Measurements from ENCODE around the gene SLC5A10.
A peak's percentile ranks its signal among the peaks of the same experiment; 100 is the strongest.
"Not testable (repeated sequence)": the region's sequence is repeated elsewhere in the genome, so short reads cannot be mapped to it uniquely, and the experiment has no call there.

Gene SLC5A10

DNA sequence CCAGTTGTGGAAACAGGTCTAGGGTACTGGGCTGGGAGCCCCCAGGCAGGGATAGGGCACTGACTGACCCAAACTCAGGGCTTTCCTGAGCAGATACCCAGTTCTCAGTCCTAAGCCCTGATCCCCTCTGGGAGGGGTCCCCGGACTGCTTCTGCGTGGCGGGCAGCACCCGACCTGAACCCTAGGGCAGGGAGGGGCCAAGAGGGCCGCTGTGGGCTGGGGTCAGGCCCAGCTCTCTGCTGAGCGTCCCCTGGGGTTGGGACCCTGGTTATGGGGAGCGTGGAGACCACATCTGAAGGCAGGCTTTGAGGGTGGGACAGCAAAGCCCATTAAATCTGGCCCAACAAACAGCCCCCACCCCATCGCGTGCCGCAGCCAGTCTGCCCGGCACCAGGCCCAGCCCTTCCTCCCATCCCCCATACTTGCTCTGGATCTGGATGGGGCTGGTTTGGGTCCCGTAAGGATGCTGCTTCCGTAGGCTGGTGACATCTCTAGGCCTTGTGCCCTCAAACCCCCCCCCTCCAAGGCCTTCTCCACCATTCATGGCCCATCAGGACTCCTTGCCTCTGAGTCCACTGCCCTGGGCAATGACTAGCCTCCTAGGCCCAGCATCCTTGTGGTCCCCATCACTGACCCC, 53.3 kb downstream of the SLC5A10 start:
- no peak for DNase-seq

DNA sequence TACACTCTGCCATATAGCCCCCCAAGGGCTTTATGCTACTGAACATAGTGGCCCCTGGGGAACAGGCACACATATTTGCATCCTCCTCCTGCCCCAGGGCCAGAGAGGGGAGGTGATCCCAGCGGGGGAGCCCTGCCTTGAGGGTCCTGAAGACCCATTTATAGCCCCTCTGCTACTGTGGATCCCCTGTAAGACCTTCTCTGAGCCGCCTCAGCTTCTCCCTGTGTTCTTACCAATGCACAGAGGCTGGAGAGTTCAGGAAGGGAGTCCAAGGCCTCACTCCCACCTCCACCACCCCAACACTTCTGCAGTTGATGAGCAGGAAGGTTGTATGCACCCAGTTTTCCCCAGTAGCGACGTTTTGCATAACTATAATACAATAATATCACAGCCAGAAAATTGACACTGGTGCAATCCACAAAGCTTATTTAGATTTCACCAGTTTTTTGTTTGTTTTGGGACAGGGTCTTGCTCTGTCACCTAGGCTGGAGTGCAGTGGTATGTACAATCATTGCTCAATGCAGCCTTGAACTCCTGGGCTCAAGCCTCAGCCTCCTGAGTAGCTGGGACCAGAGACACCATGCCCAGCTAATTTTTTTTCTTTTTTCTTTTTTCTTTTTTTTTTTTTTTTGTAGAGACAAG, 53.9 kb downstream of the SLC5A10 start:
- no peak for DNase-seq

DNA sequence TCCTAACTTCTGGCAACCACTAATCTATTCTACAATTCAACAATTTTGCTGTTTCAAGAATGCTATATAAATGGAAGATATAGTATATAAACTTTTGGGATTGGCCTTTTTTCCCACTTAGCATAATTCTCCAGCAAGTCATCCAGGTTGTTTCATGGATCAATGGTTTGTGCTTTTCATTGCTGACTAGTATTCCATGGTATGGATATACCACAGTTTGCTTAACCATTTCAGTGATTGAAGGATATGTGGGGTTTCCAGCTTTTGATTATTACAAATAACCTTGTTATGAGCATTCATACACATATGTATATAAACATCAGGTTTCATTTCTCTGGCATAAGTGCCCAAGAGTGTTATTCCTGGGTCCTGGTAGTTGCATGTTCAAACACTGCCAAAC, 54.7 kb downstream of the SLC5A10 start:
- no peak for DNase-seq

DNA sequence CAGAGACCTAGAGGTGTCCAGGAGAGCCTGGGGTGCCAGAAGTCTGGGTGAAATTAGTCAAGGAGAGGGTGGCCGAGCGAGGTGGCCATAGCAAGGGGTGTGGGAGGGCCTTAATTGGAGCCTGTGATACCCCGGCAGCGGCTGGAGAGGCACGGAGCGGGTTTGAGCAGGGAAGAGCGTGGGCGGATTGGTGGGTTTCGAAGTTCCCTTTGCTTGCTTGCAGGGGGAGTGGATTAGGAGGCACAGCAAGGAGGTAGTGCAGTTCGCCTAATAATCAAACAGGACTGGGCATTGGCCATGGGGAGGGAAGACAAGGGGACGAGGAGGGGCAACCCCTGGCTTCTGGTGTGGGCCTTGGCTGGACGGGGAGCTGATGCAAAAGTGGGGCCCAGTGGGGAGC, 58.0 kb downstream of the SLC5A10 start:
- DNase-seq, result no peak

DNA sequence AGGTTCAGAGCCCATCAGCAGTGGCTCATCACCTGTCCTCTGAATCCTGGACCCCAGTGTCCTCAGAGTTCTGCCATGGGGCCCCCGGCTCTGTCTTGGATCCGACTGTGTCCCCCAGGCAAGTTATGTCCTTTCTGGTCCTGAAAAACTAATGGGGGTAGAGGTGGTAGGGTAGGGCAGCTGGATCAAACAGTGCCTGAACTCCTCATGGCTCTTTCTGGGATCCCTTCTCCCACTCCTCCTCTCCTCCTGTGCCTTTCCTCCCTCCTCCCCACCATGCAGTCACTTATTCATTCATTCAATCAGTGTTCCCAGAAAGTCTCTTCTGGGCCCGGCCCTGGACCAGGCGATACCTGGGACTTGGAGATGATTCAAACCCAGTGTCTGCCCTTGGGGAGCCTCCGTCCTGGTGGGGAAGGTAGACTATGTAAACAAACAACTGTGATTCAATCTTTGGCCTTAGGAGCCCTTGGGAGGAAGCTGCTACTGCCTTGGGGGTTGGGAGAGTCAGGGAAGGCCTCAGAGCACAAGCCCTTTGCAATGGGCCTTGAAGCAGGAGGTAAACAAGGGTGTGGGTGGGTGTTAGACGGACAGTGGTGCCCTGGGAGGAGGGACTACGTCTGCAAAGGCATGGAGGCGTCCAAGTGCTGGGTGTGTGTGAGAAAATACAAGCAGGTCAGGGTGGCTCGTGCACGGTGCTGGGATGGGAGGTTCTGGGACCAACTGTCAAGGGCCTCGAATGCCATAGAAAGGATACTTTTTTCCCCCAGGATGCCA, 59.0 kb downstream of the SLC5A10 start:
- no peak for DNase-seq

DNA sequence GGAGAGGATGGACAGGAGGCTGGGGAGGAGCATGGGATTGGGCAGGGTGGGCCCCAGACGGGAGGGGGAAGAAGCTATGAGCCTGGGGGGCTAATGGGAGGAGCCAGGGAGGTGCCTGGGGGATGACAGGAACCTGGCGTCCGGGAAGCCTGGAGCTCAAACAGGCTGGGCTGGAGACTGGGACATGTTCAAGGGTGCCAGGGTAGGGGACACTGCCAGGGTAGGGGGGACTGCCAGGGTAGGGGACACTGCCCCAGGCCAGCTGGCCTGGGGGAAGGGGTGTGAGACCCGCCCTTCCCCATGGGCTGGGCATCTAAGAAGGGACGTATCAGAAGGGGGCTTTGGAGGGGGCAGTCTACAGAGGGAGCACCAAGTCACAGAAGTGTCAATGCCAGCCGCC, 59.6 kb downstream of the SLC5A10 start:
- no peak for DNase-seq

DNA sequence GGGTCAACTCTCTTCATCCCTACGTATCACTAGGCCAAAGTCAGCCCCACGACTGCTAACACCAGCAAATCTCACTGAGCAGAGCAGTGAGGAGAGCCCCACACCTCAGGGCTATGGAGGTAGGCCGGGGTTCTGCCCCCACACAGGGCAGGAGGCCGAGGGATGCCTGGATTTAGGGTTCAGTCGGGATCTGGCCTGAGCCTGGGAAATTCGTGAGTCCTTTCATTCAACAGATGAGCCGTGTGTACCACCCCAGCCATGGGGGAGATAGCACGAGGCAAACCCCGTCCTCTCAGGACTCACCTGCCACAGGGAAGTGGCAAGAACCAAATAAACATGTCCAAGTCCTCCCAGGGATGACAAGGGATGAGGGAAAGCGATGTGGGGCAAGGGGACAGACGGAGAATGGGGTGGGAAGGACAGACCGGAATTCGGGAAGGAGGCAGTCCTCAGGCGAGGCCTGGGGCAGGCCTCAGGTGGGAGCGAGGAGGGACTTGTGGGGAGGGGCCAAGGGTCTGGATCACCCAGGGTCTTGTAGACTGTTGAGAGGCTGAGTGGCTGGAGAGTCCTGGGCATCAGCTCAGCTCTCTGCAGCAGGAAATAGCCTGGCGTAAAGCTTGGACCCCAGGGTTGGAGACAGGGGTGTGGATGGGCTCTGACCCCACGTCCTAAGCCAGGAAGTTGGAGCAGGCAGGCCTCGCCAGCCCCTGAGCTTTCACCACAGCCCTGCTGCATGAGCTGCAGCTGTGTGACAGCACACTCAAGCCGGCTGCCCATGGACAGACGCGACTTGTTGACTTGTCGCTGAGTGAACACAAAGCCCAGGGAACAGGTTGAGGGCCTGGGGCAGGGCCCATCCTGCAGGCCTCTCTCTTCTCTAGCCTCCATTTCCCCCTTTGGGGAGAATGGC, 60.5 kb downstream of the SLC5A10 start:
- no peak for DNase-seq

DNA sequence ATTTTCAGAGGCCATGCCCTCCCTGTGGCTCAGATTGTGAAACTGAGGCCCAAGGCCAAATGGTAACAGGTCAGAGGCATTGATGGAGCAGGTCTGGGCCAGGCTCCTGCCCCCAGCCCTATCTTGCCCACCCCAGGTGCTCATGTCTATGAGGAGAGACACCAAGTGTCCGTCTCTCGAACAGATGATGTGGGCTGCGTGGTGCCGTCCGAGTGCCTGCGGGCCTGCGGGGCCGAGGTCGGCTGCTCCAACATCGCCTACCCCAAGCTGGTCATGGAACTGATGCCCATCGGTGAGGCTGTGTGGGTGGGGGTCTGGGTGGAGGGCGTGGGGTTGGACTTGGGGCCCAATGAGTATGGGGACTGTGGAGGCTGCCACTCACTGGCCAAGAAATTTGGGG, 61.3 kb downstream of the SLC5A10 start:
- DNase-seq, result no peak

DNA sequence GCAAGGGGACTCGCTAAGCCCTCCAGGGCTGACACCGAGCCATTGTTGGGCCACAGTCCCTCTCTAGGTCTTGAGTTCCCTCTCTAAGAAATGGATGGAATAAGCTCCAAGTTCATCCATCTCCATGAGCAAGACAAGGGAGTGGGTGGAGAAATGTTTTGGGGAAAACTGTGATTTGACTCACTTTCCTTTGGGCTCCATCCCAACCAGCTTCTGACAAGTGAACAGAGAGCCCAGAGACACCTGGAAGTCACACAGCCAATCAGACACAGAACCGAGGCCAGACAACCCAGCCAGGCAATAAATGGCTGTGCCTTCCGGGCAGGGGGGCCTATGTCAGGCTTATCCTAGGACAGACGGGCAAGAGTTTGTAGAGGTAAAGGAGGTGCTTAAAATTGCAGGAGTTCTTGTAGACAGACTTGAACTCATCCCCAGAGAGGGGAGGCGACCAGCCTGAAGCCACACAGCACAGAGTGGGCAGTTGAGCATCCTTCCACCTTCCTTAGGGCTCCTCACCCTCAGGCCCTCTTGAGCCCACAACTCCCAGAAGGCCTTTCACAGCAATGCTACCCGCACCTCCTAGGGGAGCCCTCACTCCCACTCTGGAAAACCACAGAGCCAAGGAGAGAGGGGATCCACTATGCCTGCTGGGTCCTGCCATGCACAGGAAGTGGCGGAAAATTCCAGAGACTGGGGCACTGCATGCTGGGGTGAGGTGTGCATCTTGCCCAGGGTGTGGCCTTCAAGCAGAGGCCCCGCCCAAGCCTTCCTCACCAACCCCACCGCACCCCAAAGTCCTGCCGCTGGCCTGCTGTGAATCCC, 62.1 kb downstream of the SLC5A10 start:
- DNase-seq, result no peak

DNA sequence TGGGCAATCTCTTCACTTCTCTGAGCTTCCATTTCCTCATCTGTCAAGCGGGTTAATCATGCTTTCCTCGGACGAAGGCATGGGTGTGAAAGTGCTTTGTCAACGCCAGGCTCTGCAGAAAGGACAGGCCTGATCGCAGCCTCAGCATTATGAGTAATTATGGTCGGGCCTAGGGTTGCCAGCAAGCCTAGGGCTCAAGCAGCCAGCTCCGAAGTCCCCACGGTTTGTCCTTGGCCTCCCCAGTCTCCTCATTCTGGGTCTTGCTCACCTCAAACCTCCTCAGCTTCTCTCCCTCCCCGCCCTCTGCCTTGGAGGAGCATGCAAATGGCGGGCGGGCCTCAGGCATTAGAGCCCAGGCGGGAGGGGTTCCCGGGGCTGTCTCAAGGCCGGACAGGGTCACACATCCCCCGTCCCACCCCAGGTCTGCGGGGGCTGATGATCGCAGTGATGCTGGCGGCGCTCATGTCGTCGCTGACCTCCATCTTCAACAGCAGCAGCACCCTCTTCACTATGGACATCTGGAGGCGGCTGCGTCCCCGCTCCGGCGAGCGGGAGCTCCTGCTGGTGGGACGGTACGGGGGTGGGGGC, 62.8 kb downstream of the SLC5A10 start:
- no peak for DNase-seq

DNA sequence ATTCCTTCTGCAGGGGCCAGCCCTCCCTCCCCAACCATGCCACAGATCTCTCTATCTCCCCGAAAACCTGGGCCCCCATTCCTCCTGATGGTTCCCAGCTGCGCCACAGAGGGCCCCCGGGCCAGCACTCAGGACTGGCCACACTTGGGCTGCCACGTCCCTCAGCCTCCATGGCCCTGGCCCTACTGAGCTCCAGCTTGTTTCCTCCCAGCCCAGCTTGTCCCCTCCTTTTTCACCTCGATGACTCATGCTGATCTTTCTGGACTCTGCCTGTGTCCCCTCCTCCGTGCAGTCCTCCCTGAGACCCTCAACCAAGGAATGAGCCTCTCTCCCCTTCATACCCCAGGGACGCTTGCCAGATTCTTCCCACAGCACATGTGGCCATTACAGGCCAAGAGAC, 63.5 kb downstream of the SLC5A10 start:
- no peak for DNase-seq

DNA sequence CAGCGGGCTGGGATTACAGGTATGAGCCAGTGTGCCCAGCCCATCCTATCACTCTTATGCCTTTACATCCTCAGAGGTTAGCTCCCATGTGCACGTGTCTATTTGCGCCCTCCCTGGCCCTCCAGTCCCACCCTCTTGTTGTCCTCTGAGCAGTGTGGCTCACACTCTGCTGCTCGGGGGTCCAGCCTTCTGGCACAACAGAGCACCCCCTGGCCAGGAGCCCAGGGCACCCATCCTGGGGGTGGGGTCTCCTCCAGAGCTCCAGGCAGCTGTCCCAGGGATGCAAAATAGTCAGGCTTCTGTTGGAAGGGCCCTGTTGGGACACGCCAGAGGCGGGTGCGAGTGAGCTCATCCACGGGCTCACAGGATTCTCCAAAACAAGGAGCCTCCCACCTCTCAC, 64.3 kb downstream of the SLC5A10 start:
- no peak for DNase-seq

DNA sequence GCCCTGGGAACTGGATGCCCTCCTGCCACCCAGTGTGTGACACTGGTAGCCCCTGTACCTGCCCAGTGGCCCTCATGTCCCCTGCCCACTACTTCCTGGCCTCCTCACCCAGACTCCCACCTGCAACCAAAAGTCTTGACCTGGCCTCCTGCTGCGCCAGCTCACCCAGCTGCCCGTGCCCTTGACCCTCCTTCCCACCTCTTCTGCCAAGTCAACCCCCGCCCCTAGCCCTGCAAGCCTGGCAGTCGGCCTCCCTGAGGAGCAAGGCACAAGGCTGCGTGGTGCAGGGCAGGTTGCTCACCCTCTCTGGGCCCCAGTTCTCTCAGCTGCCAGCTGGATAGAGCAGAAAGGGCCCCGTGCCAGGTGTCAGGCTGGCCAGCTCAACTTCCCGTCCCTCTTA, 64.9 kb downstream of the SLC5A10 start:
- no peak for DNase-seq

DNA sequence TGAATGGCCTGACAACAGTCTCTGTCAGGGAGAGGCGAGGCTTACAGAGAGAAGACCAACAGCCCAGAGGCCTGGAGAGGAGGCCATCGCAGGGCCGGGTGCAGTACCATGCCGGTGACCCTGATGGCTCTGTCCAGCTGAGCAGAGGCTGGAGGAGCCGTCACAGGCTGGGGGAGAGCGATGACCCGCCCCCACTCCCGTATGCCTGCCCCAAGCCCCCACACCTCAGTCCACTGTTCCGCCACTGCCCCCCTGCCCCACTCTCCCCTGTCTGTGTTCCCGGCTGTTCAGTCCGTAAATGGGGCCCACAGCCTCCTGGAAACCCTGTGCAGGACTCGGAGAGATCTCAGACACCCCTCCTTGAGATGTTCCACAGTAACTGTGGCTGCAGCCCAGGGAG, 65.4 kb downstream of the SLC5A10 start:
- no peak for DNase-seq

DNA sequence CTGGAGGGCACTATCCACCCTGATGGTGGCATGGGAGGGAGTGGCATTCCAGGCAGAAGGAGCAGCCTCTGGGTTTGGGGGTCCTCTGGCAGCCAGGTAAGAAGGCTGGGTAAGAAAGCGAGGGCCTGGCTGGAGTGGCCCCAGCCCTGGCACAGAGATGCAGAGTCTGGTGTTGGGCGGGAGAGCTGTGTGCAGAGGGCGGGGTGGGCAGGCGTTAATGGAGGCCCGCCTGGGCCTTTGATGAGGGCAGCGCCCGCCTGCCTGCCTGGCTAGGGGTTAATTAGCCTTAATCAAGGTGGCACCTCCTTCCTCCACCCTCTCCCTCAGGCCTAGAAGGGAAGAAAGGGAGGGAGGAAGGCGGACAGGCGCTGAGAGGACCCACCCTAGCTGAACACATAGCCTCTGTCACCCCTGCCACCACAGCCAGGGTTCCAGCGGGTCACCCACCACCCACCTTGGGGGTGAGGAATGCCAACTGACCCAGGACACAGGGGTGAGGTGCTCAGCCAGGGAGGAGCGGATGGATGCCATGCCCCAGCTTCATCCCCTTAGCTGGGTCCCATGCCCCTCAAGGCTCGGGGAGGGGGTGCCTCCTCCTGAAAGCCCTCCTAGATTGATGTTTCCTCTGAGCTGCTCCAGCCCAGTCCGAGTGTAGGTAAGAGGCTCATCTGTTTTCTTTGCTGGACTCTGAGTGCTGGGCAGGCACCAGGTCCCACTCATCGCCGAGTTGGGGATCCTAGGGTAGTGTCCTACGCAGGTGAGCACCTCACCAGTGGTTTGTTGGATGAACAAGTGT, 66.0 kb downstream of the SLC5A10 start:
- no peak for DNase-seq

DNA sequence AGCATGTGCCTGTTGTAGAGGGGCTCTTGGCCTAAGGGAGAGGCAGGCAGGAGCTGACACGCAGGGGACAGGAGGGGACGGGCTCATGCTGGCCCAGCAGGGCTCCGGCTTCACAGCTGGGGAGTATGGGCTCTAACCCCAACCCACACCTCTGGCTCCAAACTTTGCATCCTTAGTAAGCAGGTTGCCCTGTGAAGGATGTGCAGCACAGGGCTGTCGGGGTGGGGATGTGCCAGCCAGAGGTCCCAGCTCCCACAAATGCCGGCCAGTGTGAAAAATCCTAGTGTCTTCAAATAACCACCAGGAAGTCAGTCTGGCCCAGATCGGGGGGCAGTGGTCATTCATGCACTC, 66.6 kb downstream of the SLC5A10 start:
- no peak for DNase-seq

DNA sequence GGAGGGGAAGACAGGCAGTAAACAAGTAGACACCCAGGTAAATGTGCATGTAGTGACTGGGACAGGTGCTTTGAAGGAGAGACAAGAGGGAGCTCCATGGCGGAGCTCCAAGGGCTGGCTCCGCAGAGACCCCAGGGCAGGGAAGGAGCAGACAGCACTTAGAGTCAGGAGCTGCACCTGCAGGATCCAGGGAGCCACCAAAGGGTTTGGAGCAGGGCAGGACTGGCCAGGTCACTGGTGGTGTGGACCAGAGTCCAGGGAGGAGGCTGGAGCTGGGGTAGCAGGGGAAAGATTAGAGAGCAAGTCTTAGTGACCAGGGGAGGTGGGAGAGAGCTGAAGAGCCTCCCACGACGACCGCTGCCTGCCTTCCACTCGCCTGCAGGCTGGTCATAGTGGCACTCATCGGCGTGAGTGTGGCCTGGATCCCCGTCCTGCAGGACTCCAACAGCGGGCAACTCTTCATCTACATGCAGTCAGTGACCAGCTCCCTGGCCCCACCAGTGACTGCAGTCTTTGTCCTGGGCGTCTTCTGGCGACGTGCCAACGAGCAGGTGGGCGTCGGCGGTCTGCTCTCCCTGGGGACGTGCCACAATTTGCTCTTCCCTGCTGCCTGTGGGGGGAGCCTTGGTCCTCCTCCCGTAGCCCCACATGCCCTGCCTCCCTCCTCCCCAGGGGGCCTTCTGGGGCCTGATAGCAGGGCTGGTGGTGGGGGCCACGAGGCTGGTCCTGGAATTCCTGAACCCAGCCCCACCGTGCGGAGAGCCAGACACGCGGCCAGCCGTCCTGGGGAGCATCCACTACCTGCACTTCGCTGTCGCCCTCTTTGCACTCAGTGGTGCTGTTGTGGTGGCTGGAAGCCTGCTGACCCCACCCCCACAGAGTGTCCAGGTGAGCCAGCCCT, 67.3 kb downstream of the SLC5A10 start:
- DNase-seq, result peak; percentile 4

DNA sequence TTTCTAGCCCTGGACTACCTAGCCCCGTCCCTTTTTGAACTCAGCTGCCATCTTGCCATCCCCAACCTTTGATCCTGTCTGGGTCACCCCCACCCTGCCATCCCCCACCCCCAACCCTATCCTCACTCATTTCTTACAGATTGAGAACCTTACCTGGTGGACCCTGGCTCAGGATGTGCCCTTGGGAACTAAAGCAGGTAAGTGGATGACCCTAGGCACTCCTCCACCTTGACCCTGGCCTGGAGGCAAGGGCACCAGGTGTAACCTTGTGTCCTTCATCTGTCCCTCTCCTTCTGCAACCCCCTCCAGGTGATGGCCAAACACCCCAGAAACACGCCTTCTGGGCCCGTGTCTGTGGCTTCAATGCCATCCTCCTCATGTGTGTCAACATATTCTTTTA, 68.1 kb downstream of the SLC5A10 start:
- DNase-seq, result no peak

DNA sequence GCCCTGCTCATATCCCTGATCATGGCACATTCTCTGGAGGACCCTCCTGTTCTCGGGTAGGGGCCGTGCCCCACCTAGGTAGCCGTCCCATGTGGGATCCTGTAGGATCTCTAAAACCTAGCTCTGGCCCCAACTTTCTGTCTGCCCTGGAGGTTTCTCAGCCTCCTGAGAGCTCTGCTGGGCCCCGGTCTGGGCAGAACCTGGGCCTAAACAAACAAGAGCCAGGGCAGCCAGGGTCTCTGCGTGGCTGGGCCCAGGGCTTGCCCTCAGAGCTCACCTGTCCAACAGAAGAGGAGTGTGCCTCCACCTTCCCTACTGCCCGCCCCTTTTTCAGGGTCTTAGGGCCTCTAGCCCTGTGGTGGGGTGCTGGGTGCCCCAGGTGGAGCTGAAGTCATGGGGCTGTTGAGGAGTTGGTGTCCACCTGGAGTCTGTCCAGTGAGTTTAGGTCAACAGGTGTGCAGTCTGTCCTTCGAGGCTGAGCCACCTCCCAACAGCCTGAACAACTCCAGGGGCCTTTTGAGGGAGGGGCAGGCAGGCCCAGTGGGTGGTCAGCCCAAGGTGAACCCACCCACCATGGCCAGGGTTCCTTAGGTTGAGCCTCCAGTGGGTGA, 69.2 kb downstream of the SLC5A10 start:
- not testable (repeated sequence) for DNase-seq
